Right atrium auricular region (tissue), 2 donors: ENCODE results near the gene SCYL2. TPM values are rescaled to one million over a fixed set of nuclear protein-coding genes. Genes with fewer than 3 reads are reported as not detected.
A peak's percentile ranks its signal among the peaks of the same experiment; 100 is the strongest.

Experiments used
- DNase-seq: peaks from one replicate; pipeline ENCODE4 v3.0.0-alpha.2; 2019; ENCODE audit warnings: low spot score
- H3K27ac ChIP-seq, 2 donors: fragments of 200-600 bp; sonication (generic); 1 replicate in 1 of 2; 2 replicates in 1 of 2; pipeline ENCODE4 v1.5.1; 2016 to 2019
- H3K27me3 ChIP-seq, 2 donors: fragments of 200-600 bp; sonication (generic); one replicate each; pipeline versions ENCODE4 v1.5.1 to v1.6.0; 2017 to 2019
- H3K36me3 ChIP-seq: fragments of 200-600 bp; sonication (generic); one replicate; pipeline ENCODE4 v1.5.1; 2016
- H3K4me1 ChIP-seq, 2 donors: fragments of 200-600 bp; sonication (generic); one replicate each; pipeline versions ENCODE4 v1.5.1 to v1.6.0; 2017 to 2019
- H3K4me3 ChIP-seq, 2 donors: fragments of 200-600 bp; sonication (generic); 1 replicate in 1 of 2; 2 replicates in 1 of 2; pipeline ENCODE4 v1.5.1; 2017 to 2019; ENCODE audit warnings: mild to moderate bottlenecking in 1 of 2, moderate library complexity in 1 of 2
- H3K9me3 ChIP-seq, 2 donors: fragments of 200-600 bp; sonication (generic); one replicate each; pipeline ENCODE4 v1.5.1; 2019
- total RNA-seq, 2 donors: library from RNA; depleted of rRNA; stranded (reverse); fragments of >200 nt; gene quantifications; one replicate each; pipeline ENCODE4 v1.1.0, GENCODE V29; 2016
- TF ChIP-seq, protein P1 (sequence below), 2 donors: fragments of 200-600 bp; sonication (generic); IDR thresholded peaks; one replicate each; pipeline ENCODE4 v1.5.1; 2019; ENCODE audit warnings: antibody characterized with exemption in 2 of 2

The SCYL2 gene
- total RNA-seq, 2 donors from 2014 or later = 21.1 to 36.9 TPM

DNA sequence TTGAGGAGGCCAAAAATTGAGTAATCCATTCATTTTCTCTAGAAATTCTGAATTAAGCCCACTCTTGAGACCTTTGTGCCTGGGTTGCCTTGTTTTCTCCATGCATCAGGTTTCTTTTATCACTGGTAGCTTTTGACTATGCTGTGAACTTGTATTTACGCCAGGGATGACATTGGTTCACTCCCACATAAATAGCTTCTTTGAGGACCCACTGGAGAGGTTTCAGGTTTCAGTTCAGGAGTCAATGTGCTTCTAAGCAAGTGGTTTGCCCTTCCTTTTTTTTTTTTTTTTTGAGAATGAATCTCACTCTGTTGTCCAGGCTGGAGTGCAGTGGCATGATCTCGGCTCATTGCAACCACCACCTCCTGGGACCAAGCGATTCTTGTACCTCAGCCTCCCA is 79.7 kb downstream of the SCYL2 start:
- no peaks in the 10 kb centered on the region for H3K9me3 ChIP-seq
- TF ChIP-seq, protein P1, sequence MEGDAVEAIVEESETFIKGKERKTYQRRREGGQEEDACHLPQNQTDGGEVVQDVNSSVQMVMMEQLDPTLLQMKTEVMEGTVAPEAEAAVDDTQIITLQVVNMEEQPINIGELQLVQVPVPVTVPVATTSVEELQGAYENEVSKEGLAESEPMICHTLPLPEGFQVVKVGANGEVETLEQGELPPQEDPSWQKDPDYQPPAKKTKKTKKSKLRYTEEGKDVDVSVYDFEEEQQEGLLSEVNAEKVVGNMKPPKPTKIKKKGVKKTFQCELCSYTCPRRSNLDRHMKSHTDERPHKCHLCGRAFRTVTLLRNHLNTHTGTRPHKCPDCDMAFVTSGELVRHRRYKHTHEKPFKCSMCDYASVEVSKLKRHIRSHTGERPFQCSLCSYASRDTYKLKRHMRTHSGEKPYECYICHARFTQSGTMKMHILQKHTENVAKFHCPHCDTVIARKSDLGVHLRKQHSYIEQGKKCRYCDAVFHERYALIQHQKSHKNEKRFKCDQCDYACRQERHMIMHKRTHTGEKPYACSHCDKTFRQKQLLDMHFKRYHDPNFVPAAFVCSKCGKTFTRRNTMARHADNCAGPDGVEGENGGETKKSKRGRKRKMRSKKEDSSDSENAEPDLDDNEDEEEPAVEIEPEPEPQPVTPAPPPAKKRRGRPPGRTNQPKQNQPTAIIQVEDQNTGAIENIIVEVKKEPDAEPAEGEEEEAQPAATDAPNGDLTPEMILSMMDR (IDR thresholded peaks at IDR 0.05) = no peak
- H3K27me3 ChIP-seq = no peaks in the 10 kb centered on the region
- H3K4me3 ChIP-seq = no peak overlapping the region
- DNase-seq = no peak
- no peaks in the 10 kb centered on the region for H3K36me3 ChIP-seq
- no peaks in the 10 kb centered on the region for H3K4me1 ChIP-seq
- no peak overlapping the region for H3K27ac ChIP-seq

DNA sequence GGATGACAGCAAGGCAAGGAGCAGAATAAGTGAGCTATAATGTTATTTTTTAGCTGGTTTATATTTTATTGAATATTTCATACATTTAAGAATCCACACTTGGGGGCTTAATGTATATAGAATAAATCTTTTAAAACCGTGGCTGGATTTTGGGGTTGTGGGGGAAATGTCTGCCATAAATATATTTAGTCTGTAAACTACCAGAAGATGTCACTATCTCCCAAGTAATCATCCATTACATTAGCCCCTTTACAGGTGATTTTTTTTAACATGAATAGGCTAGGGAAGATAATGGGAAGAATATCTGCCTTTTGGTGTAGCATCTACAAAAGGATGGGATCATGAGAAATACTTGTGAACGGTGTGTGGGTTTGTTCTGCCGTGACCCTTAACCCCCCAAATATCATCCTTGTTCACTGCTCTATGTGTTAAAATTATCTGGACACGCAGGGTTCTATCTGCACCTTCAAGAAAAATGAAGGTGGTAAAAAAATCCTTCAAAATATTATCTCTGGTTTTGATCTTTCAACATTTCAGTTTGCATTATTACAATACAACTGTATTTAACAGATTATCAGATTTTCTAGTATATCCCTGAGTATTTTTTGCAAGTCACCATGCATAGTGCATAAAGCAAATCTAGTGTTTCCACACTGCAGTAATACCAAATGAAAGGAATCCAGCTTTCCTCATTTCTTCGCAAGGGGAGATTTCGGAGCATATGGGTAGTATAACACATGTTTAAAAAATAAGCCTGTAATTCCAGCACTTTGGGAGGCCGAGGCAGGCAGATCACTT is 81.9 kb downstream of the SCYL2 start:
- H3K4me1 ChIP-seq = no peaks in the 10 kb centered on the region
- no peak overlapping the region for H3K27ac ChIP-seq
- H3K36me3 ChIP-seq = no peaks in the 10 kb centered on the region
- H3K27me3 ChIP-seq = no peaks in the 10 kb centered on the region
- TF ChIP-seq, protein P1 (IDR thresholded peaks at IDR 0.05) = peak in 1 of 2 donors; percentile 55
- no peaks in the 10 kb centered on the region for H3K9me3 ChIP-seq
- no peak overlapping the region for H3K4me3 ChIP-seq
- DNase-seq = no peak

DNA sequence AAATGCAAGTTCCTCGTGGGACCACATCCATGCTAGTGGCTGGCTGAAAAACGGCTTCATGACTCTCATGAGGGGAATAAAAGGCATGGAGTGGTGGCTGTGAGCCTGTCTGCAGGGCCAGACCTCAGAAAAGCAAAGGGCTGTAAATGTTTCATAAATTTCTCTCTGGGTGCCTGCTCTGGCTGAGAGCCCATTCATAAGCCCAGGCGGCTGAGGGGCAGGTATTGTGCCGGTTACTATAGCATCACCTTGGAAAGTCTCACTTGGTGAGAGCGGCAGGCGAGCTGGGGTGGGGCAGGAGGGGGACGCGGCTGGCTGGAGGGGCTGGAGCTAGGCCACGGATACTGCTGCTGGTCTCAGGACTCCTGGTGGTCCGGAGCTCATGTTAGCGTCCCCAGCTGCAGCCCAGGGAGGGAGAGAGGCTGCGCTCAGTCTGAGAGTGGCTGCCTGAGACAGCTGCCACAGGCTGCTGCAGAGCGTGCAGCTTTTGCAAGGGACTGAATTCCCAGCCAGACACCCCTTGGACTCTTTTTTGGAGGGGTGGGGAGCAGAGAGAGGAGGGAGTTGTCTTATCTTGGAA is 89.8 kb downstream of the SCYL2 start, which contains the start of gene SLC17A8:
SLC17A8 (plus strand) TSS at position 431 of the 580 bp plus-strand sequence. CDS start 318 bp downstream, outside the sequence.
- Histone ChIP-seq H3K4me1 (no peaks in the 10 kb centered on the region), H3K36me3 (no peaks in the 10 kb centered on the region), H3K9me3 (no peaks in the 10 kb centered on the region), H3K27ac (no peak within 1 kb of the TSS), H3K27me3 (no peaks in the 10 kb centered on the region), H3K4me3 (no peak within 1 kb of the TSS)
- DNase-seq = no peak
- TF ChIP-seq, protein P1 (IDR thresholded peaks at IDR 0.05) = no peak

DNA sequence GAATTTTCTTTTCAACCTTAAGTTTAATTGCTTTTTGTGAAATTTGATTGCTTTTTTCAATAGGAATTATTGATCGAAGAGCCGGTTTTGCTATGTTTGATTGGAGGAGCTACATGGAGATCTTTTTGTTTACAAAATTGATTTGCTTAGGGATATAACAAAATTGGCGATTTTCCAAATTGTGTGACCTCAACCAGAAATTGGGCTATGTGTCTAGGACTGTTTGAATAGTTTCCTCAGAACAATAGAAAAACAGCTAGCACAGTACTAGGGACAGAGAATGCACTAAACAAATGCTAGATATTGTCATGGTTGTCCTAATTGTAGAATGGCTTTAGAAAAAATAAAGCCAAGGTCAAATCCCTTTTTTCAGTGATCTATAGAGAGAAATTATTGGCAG is 92.3 kb downstream of the SCYL2 start:
- Histone ChIP-seq H3K27ac (no peak overlapping the region), H3K4me1 (no peaks in the 10 kb centered on the region), H3K4me3 (no peak overlapping the region), H3K9me3 (no peaks in the 10 kb centered on the region), H3K36me3 (no peaks in the 10 kb centered on the region), H3K27me3 (no peaks in the 10 kb centered on the region)
- TF ChIP-seq, protein P1 (IDR thresholded peaks at IDR 0.05) = no peak
- no peak for DNase-seq

DNA sequence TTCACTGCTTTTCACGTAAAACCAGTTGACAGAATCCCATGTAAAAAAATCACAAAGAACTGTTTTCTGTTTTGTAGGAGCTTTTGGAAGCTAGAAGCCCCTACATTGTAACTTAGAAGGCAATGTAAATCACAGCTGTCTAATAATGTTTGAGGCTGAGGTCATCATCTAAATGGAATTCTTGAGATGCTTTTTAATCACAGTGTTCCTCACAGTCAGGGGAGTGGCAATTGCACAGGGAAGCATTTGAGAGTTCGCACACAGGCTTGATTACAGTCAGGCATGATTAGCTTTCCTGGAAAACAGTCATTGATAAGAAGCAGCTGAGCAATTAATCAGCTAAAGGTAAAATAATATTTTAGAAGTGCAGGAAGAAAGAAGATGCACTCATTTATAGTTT is 92.8 kb downstream of the SCYL2 start:
- DNase-seq = no peak

More for the DNA sequence above, 92.8 kb downstream of the SCYL2 start:
- no peak overlapping the region for H3K27ac ChIP-seq
- TF ChIP-seq, protein P1 (IDR thresholded peaks at IDR 0.05) = no peak
- H3K9me3 ChIP-seq = no peaks in the 10 kb centered on the region
- H3K4me3 ChIP-seq = no peak overlapping the region
- H3K4me1 ChIP-seq = no peaks in the 10 kb centered on the region
- H3K27me3 ChIP-seq = no peaks in the 10 kb centered on the region
- no peaks in the 10 kb centered on the region for H3K36me3 ChIP-seq
